Measurements from ENCODE around the gene MACF1. TPM values are rescaled to one million over a fixed set of nuclear protein-coding genes. Genes with fewer than 3 reads are reported as not detected.
"Not testable (repeated sequence)": the region's sequence is repeated elsewhere in the genome, so short reads cannot be mapped to it uniquely, and the experiment has no call there.

MACF1 gene
- total RNA-seq, 4 donors from 2014 or later = 230 to 378 (median 300) TPM

- DNase-seq (ENCODE audit: low spot score) = no peak
- TF ChIP-seq CTCF (IDR thresholded peaks at IDR 0.05) = no peak
- ATAC-seq (ENCODE audit: low FRiP score) = no peak
Observed at GRCh38 chr1:39205781-39206464, 1.4 kb downstream of the MACF1 start.

- DNase-seq (ENCODE audit: low spot score); ATAC-seq (ENCODE audit: low FRiP score): not testable (repeated sequence)
Observed at GRCh38 chr1:39208360-39208759, 3.9 kb downstream of the MACF1 start.

- ATAC-seq (ENCODE audit: low FRiP score) (no peak), DNase-seq (ENCODE audit: low spot score) (no peak)
- TF ChIP-seq CTCF (IDR thresholded peaks at IDR 0.05) = no peak
Observed at GRCh38 chr1:39210649-39211048, 6.2 kb downstream of the MACF1 start.

GRCh38 chr1:39212499-39212898 is 8.0 kb downstream of the MACF1 start:
- DNase-seq (ENCODE audit: low spot score) = no peak
- TF ChIP-seq CTCF (IDR thresholded peaks at IDR 0.05) = no peak
- no peak for ATAC-seq (ENCODE audit: low FRiP score)

GRCh38 chr1:39213511-39214002 is 9.1 kb downstream of the MACF1 start:
- DNase-seq (ENCODE audit: low spot score) (no peak), ATAC-seq (ENCODE audit: low FRiP score) (peak; percentile 67)
- TF ChIP-seq CTCF (IDR thresholded peaks at IDR 0.05) = no peak

GRCh38 chr1:39214021-39214713 is 9.7 kb downstream of the MACF1 start:
- no peak for DNase-seq (ENCODE audit: low spot score)
- no peak for TF ChIP-seq CTCF (IDR thresholded peaks at IDR 0.05)
- peak; percentile 53 for ATAC-seq (ENCODE audit: low FRiP score)

GRCh38 chr1:39214714-39214997 is 10.2 kb downstream of the MACF1 start:
- DNase-seq (ENCODE audit: low spot score) (no peak), ATAC-seq (ENCODE audit: low FRiP score) (no peak)
- TF ChIP-seq CTCF (IDR thresholded peaks at IDR 0.05) = no peak
